ENCODE data around the gene PCDHGA1.

GRCh38 chr5:141477815-141478214 lies 147.5 kb downstream of the PCDHGA1 start:
- no peak for TF ChIP-seq POLR2A (IDR thresholded peaks at IDR 0.05; ENCODE audit: low read length)
- TF ChIP-seq GATA1 (IDR thresholded peaks at IDR 0.05; ENCODE audit: low read depth, low read length), result no peak
